ENCODE results near the gene XIRP2. TPM values are rescaled to one million over a fixed set of nuclear protein-coding genes. Genes with fewer than 3 reads are reported as not detected.

The XIRP2 gene
- total and polyA plus RNA-seq, 2 of the 13 experiments (the other 11 are each of a cell fraction or from before 2014, with no cell fraction given), result 0.04 to 0.05 TPM

DNA sequence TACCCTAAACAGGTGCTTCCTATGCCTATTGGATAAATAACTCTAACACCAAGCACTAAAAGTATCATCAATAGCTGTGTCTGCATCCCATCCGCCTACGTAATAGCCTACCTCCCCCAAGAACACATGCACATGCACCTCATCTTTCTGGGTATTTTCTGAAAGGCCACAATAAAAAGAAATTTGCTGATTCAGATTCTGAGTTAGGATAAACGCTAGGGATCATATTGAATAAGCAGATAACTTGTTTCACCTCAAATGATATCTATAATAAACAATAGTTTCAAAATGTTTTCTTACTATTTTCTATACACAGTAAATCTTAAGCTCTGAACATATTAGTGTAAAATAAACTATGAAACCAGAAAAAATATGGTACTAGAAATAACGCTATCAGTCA lies 112.9 kb downstream of the XIRP2 start:
- no peak overlapping the region for H3K27ac ChIP-seq (ENCODE audit: extremely low read length, insufficient read depth, low read length)
- TF ChIP-seq MAFK (conservative IDR thresholded peaks at IDR 0.05 in 1 of 2, IDR thresholded peaks at IDR 0.05 in 1 of 2; ENCODE audit: low read length in 2 of 2), result peak; percentile 46 to 73; a peak in 3 of 4 replicates
- TF ChIP-seq MAFF (IDR thresholded peaks at IDR 0.05; ENCODE audit: low read depth, low read length), result peak; percentile 55; the same call in 1 of the 2 replicates
- TF ChIP-seq PAWR (CRISPR knock-in tag; IDR thresholded peaks at IDR 0.05; ENCODE audit: borderline replicate concordance), result no peak
- TF ChIP-seq, protein P1, sequence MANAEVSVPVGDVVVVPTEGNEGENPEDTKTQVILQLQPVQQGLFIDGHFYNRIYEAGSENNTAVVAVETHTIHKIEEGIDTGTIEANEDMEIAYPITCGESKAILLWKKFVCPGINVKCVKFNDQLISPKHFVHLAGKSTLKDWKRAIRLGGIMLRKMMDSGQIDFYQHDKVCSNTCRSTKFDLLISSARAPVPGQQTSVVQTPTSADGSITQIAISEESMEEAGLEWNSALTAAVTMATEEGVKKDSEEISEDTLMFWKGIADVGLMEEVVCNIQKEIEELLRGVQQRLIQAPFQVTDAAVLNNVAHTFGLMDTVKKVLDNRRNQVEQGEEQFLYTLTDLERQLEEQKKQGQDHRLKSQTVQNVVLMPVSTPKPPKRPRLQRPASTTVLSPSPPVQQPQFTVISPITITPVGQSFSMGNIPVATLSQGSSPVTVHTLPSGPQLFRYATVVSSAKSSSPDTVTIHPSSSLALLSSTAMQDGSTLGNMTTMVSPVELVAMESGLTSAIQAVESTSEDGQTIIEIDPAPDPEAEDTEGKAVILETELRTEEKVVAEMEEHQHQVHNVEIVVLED (CRISPR knock-in tag; IDR thresholded peaks at IDR 0.05; ENCODE audit: borderline replicate concordance), result no peak
- no peak overlapping the region for H3K9ac ChIP-seq (ENCODE audit: insufficient read depth, low read depth, low read length)
- H3K4me2 ChIP-seq (ENCODE audit: low read depth, low read length), result no peak overlapping the region
- intact Hi-C loops (cut with micrococcal nuclease; ENCODE audit: unreplicated experiment) (no loop called here), in situ Hi-C loops (cut with HindIII; ENCODE audit: extremely low pct_ligation_motif_present, low pct_unique_long_range_greater_than_20kb) (no loop called here)
- no peak overlapping the region for H2AFZ ChIP-seq (ENCODE audit: low read length)
- H3K36me3 ChIP-seq (replicated peaks in 1 of 2; ENCODE audit: control insufficient read depth in 1 of 2, insufficient read depth in 2 of 2, low read length in 2 of 2), result no peaks in the 10 kb centered on the region
- no peak for DNase-seq (ENCODE audit: low spot score)
- no peaks in the 10 kb centered on the region for H3K27me3 ChIP-seq (ENCODE audit: control insufficient read depth in 1 of 2, insufficient read depth in 2 of 2, low read length in 2 of 2)
- ChIA-PET CTCF (ENCODE audit: low intra/inter-chr PET ratio, low total read pairs) (no interaction called here), POLR2A (no interaction called here)
- no peak for FAIRE-seq
- H3K4me1 ChIP-seq (ENCODE audit: insufficient read depth, low read length), result no peaks in the 10 kb centered on the region
- H3K79me2 ChIP-seq (ENCODE audit: insufficient read depth, low read length), result no peaks in the 10 kb centered on the region
- ATAC-seq, result no peak
- H3K4me3 ChIP-seq (replicated peaks in 1 of 3; ENCODE audit: insufficient read depth in 1 of 3, low read depth in 2 of 3, low read length in 3 of 3), result no peak overlapping the region
- no TSS peak for BruUV-seq (replicated peaks)
- H4K20me1 ChIP-seq (ENCODE audit: insufficient read depth, low read length), result no peaks in the 10 kb centered on the region
- 3% methylated on average over 4 of the region's 4 CpGs for WGBS (ENCODE audit: low lambda C conversion rate)
- no peaks in the 10 kb centered on the region for H3K9me3 ChIP-seq (ENCODE audit: low read length)

- DNase-seq (ENCODE audit: low spot score) (no peak), FAIRE-seq (no peak), ATAC-seq (no peak)
- Histone ChIP-seq H3K9ac (ENCODE audit: insufficient read depth, low read depth, low read length) (no peak overlapping the region), H3K27me3 (ENCODE audit: control insufficient read depth in 1 of 2, insufficient read depth in 2 of 2, low read length in 2 of 2) (no peaks in the 10 kb centered on the region), H2AFZ (ENCODE audit: low read length) (no peak overlapping the region), H4K20me1 (ENCODE audit: insufficient read depth, low read length) (no peaks in the 10 kb centered on the region), H3K4me1 (ENCODE audit: insufficient read depth, low read length) (no peaks in the 10 kb centered on the region), H3K36me3 (replicated peaks in 1 of 2; ENCODE audit: control insufficient read depth in 1 of 2, insufficient read depth in 2 of 2, low read length in 2 of 2) (no peaks in the 10 kb centered on the region), H3K4me3 (replicated peaks in 1 of 3; ENCODE audit: insufficient read depth in 1 of 3, low read depth in 2 of 3, low read length in 3 of 3) (no peak overlapping the region), H3K4me2 (ENCODE audit: low read depth, low read length) (no peak overlapping the region), H3K27ac (ENCODE audit: extremely low read length, insufficient read depth, low read length) (no peak overlapping the region), H3K79me2 (ENCODE audit: insufficient read depth, low read length) (no peaks in the 10 kb centered on the region), H3K9me3 (ENCODE audit: low read length) (no peaks in the 10 kb centered on the region)
- intact Hi-C loops (cut with micrococcal nuclease; ENCODE audit: unreplicated experiment) (no loop called here), in situ Hi-C loops (cut with HindIII; ENCODE audit: extremely low pct_ligation_motif_present, low pct_unique_long_range_greater_than_20kb) (no loop called here)
- ChIA-PET CTCF (ENCODE audit: low intra/inter-chr PET ratio, low total read pairs) (no interaction called here), POLR2A (no interaction called here)
- TF ChIP-seq, protein P2, sequence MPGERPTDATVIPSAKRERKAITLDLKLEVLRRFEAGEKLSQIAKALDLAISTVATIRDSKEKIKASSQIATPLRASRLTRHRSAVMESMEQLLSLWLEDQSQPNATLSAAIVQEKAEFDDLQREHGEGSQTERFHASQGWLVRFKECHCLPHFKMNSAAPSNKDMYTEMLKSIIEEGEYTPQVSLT (CRISPR knock-in tag; IDR thresholded peaks at IDR 0.05; ENCODE audit: borderline replicate concordance, low read depth), result no peak
- TF ChIP-seq HNF4G (IDR thresholded peaks at IDR 0.05; ENCODE audit: borderline replicate concordance, low read depth, low read length), result no peak
- TF ChIP-seq HNF4G (CRISPR knock-in tag; IDR thresholded peaks at IDR 0.05; ENCODE audit: borderline replicate concordance, low read depth), result no peak
- TF ChIP-seq, protein P3, sequence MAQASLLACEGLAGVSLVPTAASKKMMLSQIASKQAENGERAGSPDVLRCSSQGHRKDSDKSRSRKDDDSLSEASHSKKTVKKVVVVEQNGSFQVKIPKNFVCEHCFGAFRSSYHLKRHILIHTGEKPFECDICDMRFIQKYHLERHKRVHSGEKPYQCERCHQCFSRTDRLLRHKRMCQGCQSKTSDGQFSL (CRISPR knock-in tag; IDR thresholded peaks at IDR 0.05), result no peak
- TF ChIP-seq ZFP36L1 (CRISPR knock-in tag; IDR thresholded peaks at IDR 0.05), result no peak
- no TSS peak for BruUV-seq (replicated peaks)
Measured at GRCh38 chr2:167005096-167005495, 116.8 kb downstream of the XIRP2 start.
